Hematopoietic multipotent progenitor cell (in vitro differentiated cells): ENCODE measurements around the gene FGF9. TPM values are rescaled to one million over a fixed set of nuclear protein-coding genes. Genes with fewer than 3 reads are reported as not detected.
A peak's percentile ranks its signal among the peaks of the same experiment; 100 is the strongest.

Source experiments
- DNase-seq, 3 donors: peaks; one replicate each; pipeline ENCODE4 v3.0.0-alpha.2; 2011 to 2015; ENCODE audit warnings: low read depth in 2 of 3, low spot score in 2 of 3
- total RNA-seq: library from RNA; depleted of rRNA; stranded (reverse); fragments of >200 nt; gene quantifications from one replicate; pipeline ENCODE4 v1.2.3, GENCODE V29; 2012

Gene FGF9
- total RNA-seq = under 0.01 TPM

- DNase-seq = peak; percentile 73 to 77 (median 77)
These were observed at the start of gene FGF9 for GRCh38 chr13:21670883-21671619. TSS of gene FGF9 (plus strand) at chr13:21671073. CDS start at chr13:21671913, 840 bp downstream.

DNA sequence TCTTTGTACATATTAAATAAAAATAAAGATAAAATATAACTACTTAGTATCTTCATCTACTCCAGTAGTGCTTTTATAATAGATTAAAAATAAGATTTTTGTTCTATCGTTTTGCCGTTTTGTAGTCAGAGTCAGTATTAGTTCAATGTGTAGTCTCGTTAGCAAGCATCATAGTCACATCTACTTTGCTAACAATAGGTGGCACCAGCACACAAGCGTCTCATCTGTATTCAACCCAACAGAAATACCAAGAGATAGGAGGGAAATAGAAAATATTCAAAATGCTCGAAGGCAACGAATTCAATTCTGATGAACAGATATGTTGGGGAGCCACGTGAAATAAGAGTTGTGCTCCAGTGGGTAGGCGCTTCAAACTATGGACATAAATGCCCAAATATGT lies 45.5 kb upstream of the FGF9 start:
- peak in 1 of 3 donors; percentile 49 for DNase-seq

DNA sequence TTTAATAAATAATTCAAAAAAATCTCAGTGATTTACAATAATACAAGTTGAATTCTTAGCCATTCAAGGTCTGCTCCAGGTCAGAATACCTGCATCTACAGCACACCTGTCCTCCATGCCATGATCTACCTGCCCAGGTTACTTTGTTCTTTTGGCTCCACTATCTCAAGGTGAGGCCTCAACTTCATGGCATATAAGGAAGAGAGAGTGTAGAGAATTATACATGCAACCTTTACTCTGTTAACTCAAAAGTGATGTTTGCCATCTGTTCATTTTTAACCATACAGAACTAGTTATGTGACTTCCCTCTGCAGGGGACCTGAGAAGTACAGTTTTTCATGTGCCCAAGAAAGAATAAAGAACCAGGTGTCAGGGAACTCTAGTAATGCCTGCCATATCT lies 38.7 kb upstream of the FGF9 start:
- DNase-seq = no peak

- DNase-seq = no peak
These were observed 34.2 kb upstream of the FGF9 start for GRCh38 chr13:21636656-21637055.

DNA sequence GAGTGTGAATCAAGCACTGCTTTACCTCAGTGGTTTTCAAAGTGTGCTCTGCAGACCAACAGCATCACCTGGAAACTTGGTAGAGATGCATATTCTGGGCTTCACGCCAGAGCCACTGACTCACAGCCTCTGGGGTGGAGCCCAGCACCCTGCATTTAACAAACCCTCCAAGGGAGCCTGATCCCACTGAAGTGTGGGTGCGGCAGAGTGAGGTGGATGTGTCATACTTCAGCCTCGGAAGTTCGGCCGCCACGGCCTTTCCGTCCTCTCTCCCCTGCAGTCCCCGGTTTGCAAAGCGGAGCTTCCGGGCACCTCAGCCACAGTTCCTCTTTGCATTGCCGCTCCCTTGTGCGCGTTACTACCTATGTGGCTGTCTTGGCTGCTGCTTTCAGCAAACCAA lies 33.6 kb upstream of the FGF9 start:
- peak in 2 of 3 donors; percentile 18 to 42 for DNase-seq

GRCh38 chr13:21638319-21639282 lies 32.3 kb upstream of the FGF9 start:
- peak; percentile 17 to 46 (median 24) for DNase-seq

DNA sequence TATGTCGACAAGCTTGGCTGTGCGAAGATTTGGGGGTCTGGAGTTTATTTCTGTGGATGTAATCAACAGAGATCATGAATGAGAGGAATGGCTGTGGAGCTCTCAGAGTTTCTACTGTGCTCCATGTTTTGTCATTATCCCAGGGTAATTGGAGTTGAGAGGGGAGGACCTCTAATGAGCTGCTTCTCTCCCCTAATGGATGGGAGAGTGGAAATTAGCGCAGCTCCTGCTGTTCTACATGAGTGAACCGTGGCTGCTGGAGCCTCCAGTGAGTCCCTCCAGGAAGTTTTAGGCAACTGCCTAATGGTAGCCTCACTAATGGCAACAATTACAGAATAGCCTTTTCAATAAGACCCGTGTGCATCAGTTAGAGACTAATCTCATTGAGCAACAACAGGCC lies 31.3 kb upstream of the FGF9 start:
- DNase-seq = no peak

- DNase-seq = no peak
These were observed 29.2 kb upstream of the FGF9 start for GRCh38 chr13:21641629-21642028.

DNA sequence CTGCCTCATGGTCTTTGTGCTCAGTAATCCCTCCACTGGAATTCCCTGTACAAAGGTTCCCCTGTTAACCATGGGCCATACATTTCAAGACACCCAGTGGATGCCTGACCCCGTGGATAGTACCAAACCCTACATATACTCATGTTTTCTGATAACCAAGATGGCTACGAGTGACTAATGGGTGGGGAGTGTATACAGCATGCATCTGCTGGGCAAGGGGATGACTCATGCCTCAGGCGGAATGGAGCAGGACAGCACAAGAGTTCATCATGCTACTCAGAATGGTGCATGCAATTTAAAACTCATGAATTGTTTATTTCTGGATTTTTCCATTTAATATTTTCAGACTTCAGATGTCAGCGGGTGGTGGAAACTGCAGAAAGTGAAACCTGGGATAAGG lies 13.3 kb upstream of the FGF9 start:
- no peak for DNase-seq

DNA sequence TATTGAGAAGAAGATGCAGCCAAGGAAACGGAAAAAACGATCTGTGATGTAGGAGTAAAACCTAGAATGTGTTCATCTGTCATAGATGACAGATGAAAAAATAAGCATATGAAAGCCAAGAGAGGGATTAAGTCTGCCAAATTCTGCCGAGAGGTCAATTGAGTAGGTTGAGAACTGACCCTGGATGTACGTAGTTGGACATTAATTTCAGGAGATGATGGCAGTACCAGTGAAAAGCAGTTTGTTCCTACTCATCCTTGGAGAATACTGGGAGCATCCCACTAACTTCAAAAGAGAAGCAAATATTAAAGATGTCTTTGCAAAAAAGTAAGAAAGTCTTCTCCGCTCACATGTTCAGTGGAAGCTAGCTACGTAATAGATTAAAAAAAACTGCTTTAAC lies 11.8 kb upstream of the FGF9 start:
- DNase-seq = no peak

- no peak for DNase-seq
These were observed 9.6 kb upstream of the FGF9 start for GRCh38 chr13:21661097-21661909.

DNA sequence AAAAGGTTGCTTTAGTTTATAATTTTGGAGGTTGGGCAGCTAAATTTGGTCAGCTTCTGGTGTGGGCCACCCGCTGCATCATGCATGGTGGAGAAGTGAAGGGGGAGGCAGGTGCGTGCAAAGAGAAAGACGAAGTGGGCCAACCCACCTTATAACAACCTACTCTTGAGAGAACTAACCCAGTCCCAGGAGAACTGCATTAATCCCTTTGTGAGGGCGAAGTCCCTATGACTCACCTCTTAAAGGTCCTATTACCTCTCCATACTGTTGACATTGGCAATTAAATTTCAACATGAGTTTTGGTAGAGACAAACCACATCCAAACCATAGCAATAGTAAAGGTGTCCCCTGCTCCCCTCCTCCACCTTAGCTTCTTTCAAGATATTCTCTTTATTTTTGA lies 7.7 kb upstream of the FGF9 start:
- DNase-seq = no peak

DNA sequence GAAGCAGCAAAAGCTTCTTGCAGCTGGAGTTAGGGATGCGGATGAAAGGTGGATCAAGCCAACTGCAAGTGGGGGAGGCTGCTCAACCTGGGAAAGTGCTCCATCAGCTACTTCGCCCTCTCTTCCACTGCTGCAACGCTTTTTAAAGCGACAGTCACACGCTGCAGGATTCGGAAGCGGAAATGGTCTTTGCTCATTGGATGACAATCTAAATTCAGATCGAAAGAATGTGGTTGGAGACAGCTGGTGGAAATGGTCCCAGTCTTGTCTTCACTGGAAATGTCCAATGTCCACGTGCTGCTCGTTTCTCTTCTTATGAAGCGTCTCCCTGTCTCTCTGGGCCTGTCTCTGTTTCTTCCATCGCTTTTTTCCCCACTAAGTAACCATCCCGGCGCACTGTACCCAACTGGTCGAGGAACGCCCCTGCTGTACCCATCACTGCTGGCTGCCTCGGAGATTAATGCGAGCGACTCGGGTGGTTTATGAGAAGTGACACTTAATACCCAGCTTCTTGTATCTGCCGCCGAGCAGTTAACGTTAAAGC lies 2.1 kb upstream of the FGF9 start:
- no peak for DNase-seq

GRCh38 chr13:21670006-21670882 lies 629 bp upstream of the FGF9 start:
- peak in 2 of 3 donors; percentile 66 to 76 for DNase-seq

GRCh38 chr13:21671620-21672286 lies 880 bp downstream of the FGF9 start:
- DNase-seq = no peak

DNA sequence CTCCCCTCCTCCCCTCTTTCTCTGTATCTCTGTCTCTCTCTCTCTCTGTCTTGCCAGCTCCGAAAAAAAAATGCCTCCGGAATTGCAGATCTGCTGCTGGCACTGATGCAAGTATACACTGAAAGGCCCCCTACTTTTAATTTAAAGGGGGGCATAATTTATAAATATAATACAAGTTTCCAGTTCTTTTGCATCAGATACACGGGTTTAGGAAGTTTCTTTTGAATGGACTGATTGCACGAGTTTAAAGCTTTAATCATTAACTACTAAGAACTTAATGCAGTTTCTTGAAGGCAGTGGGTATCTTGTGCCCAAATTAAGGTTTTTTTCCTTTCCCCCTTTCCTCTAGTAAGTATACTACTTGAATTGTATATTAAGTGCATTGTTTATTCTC lies 1.4 kb downstream of the FGF9 start:
- no peak for DNase-seq

GRCh38 chr13:21672796-21673538 lies 2.1 kb downstream of the FGF9 start:
- DNase-seq = no peak

DNA sequence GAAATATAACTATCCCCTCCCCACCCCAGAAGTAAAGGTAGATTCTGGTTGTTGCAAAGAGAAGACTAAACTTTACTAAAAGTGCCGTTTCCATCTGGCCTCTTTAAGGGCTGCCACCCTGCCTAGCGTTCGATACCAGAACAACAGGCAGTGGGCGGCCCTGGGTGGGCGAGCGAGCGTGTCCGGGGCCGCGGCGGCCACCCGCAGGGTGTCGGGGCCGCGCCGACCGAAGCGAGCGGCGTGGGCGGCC lies 2.6 kb downstream of the FGF9 start:
- peak in 1 of 3 donors; percentile 48 for DNase-seq
